Measurements from ENCODE around the gene EXD3.

Gene EXD3

GRCh38 chr9:137409515-137409914 lies 13.4 kb downstream of the EXD3 start:
- no peak for DNase-seq

DNA sequence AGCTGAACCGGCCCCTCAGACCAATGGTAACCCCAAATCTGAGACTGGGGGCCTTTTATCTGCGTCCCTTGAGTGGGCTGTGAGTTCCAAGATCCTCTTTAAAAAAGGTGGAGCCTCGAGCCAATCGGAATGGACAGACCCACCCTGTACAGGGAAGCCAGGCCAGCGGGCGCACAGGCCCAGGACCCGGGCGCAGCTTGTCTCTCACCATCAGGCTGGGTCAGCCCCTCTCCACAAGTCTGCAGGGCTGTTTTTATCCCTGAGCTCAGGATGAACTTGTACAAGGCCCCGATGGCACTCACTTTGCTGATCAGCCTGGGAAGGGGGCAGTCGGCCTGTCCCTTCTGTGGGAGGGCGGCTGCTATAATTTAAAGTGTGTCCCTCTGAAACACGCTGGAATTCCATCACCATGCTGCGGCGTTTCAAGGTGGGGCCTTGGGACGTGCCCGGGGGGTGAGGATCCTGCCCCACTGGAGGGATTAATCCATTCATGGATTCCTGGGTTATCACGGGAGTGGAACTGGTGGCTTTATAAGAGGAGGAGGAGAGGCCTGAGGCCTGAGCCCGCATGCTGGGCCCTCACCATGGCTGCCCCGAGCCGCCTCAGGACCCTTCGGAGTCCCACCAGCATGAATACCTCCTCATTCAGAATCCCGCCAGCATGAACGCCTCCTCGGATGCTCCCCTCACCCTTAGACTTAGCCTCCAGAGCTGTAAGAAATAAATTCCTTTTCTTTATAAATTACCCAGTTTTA lies 14.1 kb downstream of the EXD3 start:
- no peak for DNase-seq

DNA sequence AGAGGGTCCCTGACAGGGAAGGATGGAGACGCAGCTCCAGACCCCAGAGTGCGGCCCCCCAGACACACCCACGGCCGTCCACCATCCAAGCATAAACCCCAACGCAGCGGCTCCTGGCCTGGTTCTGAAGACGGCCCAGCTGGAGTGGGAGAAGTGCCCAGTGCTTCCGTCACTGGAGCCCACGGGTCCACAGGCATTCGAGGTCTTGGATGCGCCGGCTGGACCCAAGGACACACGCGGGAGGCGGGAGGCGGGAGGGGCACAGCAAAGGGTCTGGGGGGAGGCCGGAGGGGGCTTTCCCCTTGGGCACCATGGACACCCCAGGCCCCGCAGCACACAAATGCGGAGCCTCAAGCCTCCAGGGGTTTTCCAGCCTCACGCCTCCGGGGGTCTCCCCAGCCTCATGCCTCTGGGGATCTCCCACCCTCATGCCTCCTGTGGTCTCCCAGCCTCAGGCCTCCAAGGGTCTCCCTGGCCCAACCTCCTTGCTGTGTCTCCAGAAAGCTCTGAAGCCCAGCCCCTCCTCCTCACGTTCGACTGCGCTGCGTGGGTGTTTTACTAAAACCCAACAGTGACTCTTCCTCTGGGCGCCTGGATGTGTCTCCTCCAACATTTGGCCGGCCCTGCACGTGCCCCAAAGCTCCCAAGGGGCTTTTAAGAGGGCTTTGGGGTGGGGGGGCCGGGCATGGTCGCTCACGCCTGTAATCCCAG lies 15.2 kb downstream of the EXD3 start:
- DNase-seq = no peak

DNA sequence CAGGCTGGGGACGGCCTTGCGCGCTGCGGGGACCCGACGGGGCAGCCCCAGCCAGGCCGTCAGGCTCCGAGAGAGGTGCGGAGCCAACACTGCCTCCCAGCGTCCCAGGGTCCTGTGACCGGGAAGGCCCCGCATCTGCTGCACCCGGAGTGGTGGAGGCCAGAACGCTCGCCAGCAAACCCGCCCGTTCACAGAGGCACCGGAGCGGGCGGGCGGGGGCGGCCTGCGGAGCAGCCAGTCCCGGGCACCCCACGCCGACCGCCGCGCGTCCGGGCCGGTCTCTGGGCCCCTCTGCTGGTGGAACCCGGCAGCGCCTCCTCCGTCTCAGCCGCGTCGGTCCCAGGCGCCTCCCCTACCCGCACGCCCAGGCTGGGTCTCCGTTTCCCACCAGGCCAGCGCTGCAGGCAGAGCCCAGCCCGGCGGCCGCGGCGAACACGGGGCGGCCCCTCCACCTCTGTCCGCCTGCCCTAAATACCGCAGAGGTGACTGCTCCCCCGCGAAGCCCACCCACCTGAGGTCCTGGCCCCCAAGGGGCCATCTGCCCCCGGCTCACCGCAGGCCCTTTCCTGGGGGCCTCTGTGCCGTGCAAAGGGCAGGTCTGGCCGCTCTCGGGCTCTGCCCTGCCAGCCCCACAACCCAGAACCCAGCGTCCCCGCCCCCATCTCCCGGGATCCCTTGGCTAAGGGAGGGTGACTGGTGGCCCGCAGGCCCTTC lies 15.9 kb downstream of the EXD3 start:
- no peak for DNase-seq

DNA sequence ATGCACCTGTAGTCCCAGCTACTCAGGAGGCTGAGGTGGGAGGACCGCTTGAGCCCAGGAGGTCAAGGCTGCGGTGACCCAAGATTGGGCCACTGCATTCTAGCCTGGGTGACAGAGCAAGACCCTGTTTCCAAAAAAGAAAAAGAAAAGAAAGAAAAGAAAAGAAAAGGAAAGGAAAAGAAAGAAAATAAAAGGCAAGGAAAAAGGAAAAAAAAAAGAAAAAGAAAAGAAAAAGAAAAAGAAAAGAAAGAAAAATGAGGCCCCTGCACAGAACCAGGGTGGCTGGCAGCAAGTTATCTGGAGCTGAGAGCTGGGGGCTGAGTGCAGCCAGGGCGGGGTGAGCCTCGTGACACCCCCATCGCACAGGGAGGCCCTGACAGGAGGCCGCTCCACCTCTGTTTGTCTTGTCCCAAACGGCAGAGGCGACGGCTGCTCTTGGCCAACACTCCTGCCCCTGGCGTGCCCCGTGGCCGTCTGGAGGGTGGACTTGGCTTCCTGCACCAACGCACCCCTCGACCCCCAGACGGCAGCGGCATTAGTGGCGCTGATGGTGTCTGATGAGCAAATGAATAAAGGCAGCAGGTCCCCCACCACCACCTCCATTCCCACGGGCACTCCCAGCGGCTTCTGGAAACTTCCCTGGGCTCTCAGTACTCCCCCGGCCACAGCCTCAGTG lies 16.7 kb downstream of the EXD3 start:
- no peak for DNase-seq

DNA sequence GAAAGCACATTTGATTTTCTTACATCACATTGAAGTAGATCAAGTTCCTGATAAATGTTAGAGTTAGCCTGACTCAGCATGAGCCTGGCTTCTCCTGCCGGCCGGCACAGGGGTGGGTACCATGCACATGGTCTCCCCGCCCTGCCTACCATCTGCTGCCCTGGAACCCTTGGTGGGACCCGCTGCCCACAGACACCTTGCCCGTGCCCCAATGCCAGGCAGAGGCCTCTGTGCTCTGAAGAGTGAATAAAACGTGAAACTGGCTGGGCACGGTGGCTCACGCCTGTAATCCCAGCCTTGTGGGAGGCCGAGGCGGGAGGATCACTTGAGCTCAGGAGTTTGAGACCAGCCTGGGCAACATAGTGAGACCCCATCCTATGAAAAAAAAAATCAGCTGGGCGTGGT lies 17.3 kb downstream of the EXD3 start:
- no peak for DNase-seq

GRCh38 chr9:137404961-137405567 lies 17.9 kb downstream of the EXD3 start:
- no peak for DNase-seq

DNA sequence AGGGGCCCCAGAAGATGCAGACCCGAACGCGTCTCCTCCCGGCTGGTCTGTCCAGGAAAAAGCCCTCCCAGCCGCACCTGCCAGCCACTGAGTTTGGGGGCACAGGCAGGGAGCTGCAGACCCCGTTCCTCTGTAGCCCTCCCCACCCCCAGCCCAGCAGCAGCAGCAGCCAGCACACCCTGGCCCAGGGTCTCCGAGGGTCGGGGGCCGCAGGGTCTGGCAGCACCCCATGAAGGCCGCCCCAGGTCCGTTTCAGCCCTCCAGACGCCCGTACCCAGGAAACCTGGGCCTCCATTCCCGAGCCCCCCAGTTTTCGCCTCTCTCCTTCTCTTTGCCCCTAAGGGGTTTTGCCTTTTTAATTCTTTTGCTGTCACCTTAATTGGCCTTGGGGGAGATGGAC lies 19.7 kb downstream of the EXD3 start:
- DNase-seq = no peak

DNA sequence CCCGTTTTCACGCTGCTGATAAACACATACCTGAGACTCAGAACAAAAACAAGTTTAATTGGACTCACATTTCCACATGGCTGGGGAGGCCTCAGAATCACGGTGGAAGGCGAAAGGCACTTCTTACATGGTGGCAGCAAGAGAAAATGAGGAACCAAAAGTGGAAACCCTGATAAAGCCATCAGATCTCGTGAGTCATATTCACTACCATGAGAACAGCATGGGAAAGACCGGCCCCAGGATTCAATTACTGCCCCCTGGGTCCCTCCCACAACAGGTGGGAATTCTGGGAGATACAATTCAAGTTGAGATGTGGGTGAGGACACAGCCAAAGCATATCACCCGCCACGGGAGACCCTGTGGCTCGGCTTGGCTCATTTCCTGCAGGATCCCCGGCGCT lies 20.2 kb downstream of the EXD3 start:
- DNase-seq = no peak

DNA sequence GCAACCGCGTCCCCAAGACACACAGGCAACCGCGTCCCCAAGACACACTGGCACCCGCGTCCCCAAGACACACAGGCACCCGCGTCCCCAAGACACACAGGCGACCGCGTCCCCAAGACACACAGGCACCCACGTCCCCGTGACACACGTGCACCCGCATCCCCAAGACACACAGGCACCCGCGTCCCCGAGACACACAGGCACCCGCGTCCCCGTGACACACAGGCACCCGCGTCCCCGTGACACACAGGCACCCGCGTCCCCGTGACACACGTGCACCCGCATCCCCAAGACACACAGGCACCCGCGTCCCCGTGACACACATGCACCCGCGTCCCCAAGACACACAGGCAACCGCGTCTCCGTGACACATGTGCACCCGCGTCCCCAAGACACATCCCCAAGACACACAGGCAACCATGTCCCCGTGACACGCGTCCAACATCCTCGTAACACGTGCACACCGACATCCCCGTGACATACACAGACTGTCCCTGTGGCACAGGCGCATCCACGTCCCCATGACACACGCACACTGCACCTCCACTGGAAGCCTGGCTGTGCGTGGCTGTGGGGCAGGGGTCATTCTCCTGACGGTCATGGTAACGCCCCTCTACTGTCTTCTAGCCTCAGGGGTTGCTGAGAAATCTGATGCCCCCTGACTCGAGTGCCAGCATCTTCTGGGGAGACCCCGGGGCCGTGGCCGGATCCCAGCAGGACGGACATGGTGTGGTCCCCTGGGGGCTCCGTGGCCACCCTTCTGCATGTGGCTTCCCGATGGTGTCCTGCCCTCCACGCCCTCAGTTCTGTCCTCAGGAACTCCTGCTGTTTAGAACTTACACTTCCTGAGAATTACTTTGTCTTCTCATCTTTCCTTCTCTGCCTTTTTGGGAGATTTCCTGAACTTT lies 24.1 kb downstream of the EXD3 start:
- no peak for DNase-seq

DNA sequence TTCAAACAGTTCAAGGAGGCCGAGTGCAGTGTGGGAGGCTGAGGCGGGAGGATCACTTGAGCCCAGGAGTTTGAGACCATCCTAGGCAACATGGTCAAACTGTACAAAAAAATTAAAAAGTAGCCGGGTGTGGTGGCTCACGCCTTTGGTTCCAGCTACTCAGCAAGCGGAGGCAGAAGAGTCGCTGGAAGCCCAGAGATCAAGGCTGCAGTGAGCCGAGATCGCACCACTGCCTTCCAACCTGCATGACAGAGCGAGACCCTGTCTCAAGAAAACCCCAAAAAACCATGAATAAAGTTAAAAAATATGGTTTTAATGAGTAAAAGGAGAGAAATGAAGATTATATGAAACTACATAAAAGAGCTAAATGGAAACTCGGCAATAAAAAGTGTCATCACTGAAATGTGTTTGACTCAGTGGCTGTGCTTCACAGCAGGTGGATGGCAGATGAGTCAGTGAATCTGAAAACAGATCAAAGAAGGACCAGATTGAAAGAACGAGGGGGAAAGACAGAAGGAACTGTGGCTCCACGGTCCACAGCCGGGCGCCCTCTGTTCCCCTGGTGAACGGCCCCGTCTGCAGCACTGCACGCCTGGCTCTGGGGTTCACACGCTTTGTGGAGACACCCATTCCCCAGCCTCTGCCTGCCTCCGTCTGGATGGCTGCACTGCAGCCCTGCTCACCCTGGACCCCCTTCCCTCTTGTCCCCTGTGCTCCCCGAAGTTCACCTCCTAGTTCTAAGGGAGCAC lies 25.1 kb downstream of the EXD3 start:
- no peak for DNase-seq

GRCh38 chr9:137396634-137397367 lies 26.2 kb downstream of the EXD3 start:
- no peak for DNase-seq

DNA sequence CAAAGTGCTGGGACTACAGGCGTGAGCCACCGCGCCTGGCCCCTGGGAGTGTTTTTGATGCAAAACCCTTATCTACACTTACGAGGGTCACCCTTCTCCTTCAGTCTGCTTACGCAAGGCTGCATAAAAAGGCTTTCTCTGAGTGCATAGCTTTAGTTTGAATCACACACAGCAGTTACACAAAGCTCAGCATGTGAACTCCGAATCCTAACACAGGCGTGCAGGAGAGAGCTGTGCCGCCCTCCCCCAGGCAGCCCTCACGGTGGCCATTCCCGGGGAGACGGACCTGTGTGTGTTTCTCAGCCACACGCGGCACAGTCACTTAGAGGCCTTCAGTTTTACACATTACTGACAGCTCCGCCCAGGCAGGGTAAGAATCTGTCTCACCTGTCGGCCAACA lies 26.7 kb downstream of the EXD3 start:
- DNase-seq = no peak

- DNase-seq = no peak
These were observed 27.3 kb downstream of the EXD3 start for GRCh38 chr9:137395666-137396010.

DNA sequence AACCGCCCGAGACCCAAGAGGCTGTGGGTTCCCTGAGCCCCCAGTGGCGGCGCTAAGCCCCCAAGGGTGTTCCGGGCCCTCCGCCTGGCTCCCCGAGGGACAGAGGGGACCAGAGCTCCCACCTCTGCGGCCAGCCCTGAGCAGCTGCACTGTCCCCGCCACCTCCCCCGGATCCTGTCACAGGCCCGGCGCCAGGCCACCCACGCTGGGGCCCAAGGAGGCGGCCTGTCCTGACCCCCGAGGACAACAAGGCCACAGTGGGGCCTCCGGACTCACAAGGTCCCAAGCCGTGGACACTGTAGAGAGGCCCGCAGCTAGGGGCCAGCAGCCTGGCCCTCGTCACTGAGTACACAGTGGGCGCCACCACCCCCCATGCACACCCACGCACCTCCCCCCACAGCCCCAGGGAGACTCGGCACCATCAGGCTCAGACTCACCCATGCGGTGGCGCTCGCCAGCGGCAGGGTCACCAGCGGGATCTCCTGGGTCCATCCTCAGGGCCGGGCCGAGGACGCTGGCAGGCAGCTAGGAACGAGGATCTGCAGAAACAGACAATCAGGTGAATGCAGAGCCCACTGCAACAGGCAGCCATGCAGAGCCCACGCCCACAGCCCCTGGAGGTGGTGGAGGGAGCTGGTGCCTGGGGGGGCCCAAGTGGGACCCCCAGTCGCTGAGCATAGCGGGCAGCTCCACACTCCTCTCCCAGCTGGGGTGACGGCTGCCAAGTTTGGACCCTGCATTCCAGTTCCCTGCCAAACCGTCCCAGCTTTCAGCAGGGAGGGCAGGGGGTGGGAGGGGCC lies 27.9 kb downstream of the EXD3 start:
- no peak for DNase-seq

DNA sequence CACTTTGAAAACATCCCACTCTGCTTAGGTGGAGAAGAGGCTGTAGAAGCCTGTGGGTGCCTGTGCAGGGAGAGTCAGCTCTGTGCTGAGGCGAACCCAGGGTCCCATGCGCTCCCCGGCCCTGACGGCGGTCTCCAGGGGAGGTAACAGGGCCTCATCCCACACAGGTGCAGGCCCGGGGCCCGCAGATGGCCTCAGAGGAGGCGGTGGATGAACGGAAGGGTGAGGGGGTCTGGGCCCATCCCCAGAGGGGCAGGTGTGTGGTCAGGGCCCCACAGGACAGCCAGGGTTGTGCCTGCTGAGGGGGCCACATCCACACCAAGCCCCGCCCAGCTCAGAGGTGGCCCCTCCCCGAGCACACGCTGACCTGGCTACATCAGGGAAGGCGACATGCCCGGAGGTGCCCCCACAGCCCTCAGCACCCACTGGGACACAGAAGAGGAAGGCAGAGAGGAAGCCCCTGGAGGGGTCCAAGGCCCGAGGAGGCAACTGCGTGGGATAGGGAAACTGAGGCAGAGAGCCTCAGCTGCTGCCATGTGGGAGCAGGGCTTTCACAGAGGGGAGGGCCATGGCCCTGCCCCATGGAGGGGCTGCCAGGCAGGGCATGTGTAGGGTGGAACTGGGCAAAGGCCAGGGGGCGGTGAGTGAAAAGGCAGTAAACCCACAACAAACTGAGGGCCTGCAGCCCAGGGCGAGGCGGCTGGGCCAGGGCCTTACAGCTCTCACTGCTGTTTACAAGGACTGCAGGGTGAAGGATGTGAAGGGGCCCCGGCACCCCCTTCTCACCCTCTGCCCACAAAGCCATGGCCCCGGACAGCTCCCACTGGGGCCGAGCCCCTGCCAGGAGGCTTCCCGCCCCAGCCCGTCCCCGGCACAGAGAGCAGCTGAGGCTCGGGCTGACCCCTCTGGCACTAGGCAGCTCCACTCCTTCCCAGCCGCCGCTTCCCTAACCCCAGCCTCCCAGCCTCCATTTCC lies 29.5 kb downstream of the EXD3 start:
- DNase-seq = no peak

- no peak for DNase-seq
These were observed 30.5 kb downstream of the EXD3 start for GRCh38 chr9:137392232-137393007.

GRCh38 chr9:137391411-137391754 lies 31.6 kb downstream of the EXD3 start:
- no peak for DNase-seq

All from amniotic stem cell (primary cell).